Measurements from ENCODE around the gene PLEKHG4B.
"Not testable (repeated sequence)": the region's sequence is repeated elsewhere in the genome, so short reads cannot be mapped to it uniquely, and the experiment has no call there.

Gene PLEKHG4B

GRCh38 chr5:94113-94892, 2.3 kb downstream of the PLEKHG4B start:
- DNase-seq (ENCODE audit: low read depth, low spot score), result no peak

GRCh38 chr5:95241-95980, 3.4 kb downstream of the PLEKHG4B start:
- DNase-seq (ENCODE audit: low read depth, low spot score), result no peak

GRCh38 chr5:96976-97660, 5.2 kb downstream of the PLEKHG4B start:
- DNase-seq (ENCODE audit: low read depth, low spot score), result no peak

- no peak for DNase-seq (ENCODE audit: low read depth, low spot score)
These were observed 7.8 kb downstream of the PLEKHG4B start for GRCh38 chr5:99815-100214.

GRCh38 chr5:102411-103043, 10.6 kb downstream of the PLEKHG4B start:
- DNase-seq (ENCODE audit: low read depth, low spot score), result no peak

GRCh38 chr5:104106-104505, 12.1 kb downstream of the PLEKHG4B start:
- DNase-seq (ENCODE audit: low read depth, low spot score), result not testable (repeated sequence)

GRCh38 chr5:104778-105296, 12.9 kb downstream of the PLEKHG4B start:
- no peak for DNase-seq (ENCODE audit: low read depth, low spot score)

GRCh38 chr5:105504-106070, 13.6 kb downstream of the PLEKHG4B start:
- DNase-seq (ENCODE audit: low read depth, low spot score), result no peak

GRCh38 chr5:106587-106986, 14.6 kb downstream of the PLEKHG4B start:
- DNase-seq (ENCODE audit: low read depth, low spot score), result no peak

- DNase-seq (ENCODE audit: low read depth, low spot score), result no peak
These were observed 15.6 kb downstream of the PLEKHG4B start for GRCh38 chr5:107526-107925.

GRCh38 chr5:109826-110225, 17.9 kb downstream of the PLEKHG4B start:
- no peak for DNase-seq (ENCODE audit: low read depth, low spot score)

GRCh38 chr5:110270-110888, 18.4 kb downstream of the PLEKHG4B start:
- DNase-seq (ENCODE audit: low read depth, low spot score), result no peak

GRCh38 chr5:111171-111570, 19.2 kb downstream of the PLEKHG4B start:
- DNase-seq (ENCODE audit: low read depth, low spot score), result no peak

- DNase-seq (ENCODE audit: low read depth, low spot score), result no peak
These were observed 27.6 kb downstream of the PLEKHG4B start for GRCh38 chr5:119486-120097.

- no peak for DNase-seq (ENCODE audit: low read depth, low spot score)
These were observed 29.5 kb downstream of the PLEKHG4B start for GRCh38 chr5:121432-121831.

GRCh38 chr5:125815-126214, 33.8 kb downstream of the PLEKHG4B start:
- no peak for DNase-seq (ENCODE audit: low read depth, low spot score)

GRCh38 chr5:126806-127205, 34.8 kb downstream of the PLEKHG4B start:
- DNase-seq (ENCODE audit: low read depth, low spot score), result no peak

- DNase-seq (ENCODE audit: low read depth, low spot score), result no peak
These were observed 35.9 kb downstream of the PLEKHG4B start for GRCh38 chr5:127886-128285.

- no peak for DNase-seq (ENCODE audit: low read depth, low spot score)
These were observed 36.5 kb downstream of the PLEKHG4B start for GRCh38 chr5:128446-128845.

- no peak for DNase-seq (ENCODE audit: low read depth, low spot score)
These were observed 37.2 kb downstream of the PLEKHG4B start for GRCh38 chr5:129148-129547.

GRCh38 chr5:129820-130219, 37.9 kb downstream of the PLEKHG4B start:
- no peak for DNase-seq (ENCODE audit: low read depth, low spot score)
